NK-92 (cell line): ENCODE results near the gene AOX1.
"Not testable (repeated sequence)": the region's sequence is repeated elsewhere in the genome, so short reads cannot be mapped to it uniquely, and the experiment has no call there.

Experiments
- DNase-seq: peaks from one replicate; lab custom pipeline; 2025; ENCODE audit not compliant: unreplicated experiment; lab: John Stamatoyannopoulos, UW

AOX1 gene

GRCh38 chr2:200600549-200601225 is 14.9 kb downstream of the AOX1 start:
- no peak for DNase-seq

GRCh38 chr2:200602584-200602983 is 16.8 kb downstream of the AOX1 start:
- DNase-seq = no peak

GRCh38 chr2:200603972-200604371 is 18.2 kb downstream of the AOX1 start:
- no peak for DNase-seq

GRCh38 chr2:200604571-200605255 is 18.9 kb downstream of the AOX1 start:
- DNase-seq = no peak

- no peak for DNase-seq
These were observed 22.7 kb downstream of the AOX1 start for GRCh38 chr2:200608341-200609027.

- DNase-seq = no peak
These were observed 23.3 kb downstream of the AOX1 start for GRCh38 chr2:200609028-200609614.

- DNase-seq = not testable (repeated sequence)
These were observed 24.4 kb downstream of the AOX1 start for GRCh38 chr2:200610217-200610616.

GRCh38 chr2:200613692-200614091 is 27.9 kb downstream of the AOX1 start:
- DNase-seq = no peak

- DNase-seq = no peak
These were observed 28.4 kb downstream of the AOX1 start for GRCh38 chr2:200614249-200614648.

- DNase-seq = no peak
These were observed 29.4 kb downstream of the AOX1 start for GRCh38 chr2:200615247-200615646.

GRCh38 chr2:200616193-200616592 is 30.4 kb downstream of the AOX1 start:
- DNase-seq = no peak

- DNase-seq = no peak
These were observed 30.8 kb downstream of the AOX1 start for GRCh38 chr2:200616656-200617055.

- no peak for DNase-seq
These were observed 31.6 kb downstream of the AOX1 start for GRCh38 chr2:200617156-200618053.

- no peak for DNase-seq
These were observed 32.2 kb downstream of the AOX1 start for GRCh38 chr2:200618054-200618419.

GRCh38 chr2:200618590-200619021 is 32.8 kb downstream of the AOX1 start:
- no peak for DNase-seq

- DNase-seq = no peak
These were observed 33.5 kb downstream of the AOX1 start for GRCh38 chr2:200619279-200619678.

- no peak for DNase-seq
These were observed 35.0 kb downstream of the AOX1 start for GRCh38 chr2:200620606-200621390.

- DNase-seq = no peak
These were observed 36.3 kb downstream of the AOX1 start for GRCh38 chr2:200622106-200622505.

- DNase-seq = no peak
These were observed 38.2 kb downstream of the AOX1 start for GRCh38 chr2:200624026-200624425.

GRCh38 chr2:200624658-200625057 is 38.8 kb downstream of the AOX1 start:
- DNase-seq = no peak
